Ammon's horn (tissue), 1 donor: ENCODE measurements around the gene CCDC178.

Experiments used
- DNase-seq: peaks from one replicate; pipeline ENCODE4 v3.0.0-alpha.2; 2016; ENCODE audit warnings: low spot score

Gene CCDC178

GRCh38 chr18:33116376-33116775 lies 324.1 kb downstream of the CCDC178 start:
- DNase-seq = no peak

GRCh38 chr18:33115917-33116316 lies 324.6 kb downstream of the CCDC178 start:
- no peak for DNase-seq

DNA sequence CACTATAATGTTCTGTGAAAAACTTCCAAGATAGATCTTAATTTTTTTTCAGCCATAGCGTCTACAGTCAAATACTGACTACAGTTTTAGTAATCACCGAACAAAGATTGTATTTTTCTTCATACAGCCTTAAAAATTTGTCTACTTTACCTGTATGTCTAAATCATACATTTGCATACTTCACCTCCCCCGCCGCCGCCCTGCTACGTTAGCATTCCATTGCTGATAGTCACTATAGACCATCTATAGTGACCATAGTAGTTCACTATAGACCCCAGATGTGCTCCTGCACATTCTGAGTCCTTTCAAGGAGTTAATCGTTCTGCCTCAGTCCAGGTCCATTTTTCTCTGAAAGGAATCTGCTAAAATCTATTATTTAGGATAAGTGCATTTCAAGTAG lies 325.0 kb downstream of the CCDC178 start:
- no peak for DNase-seq

GRCh38 chr18:33114749-33115148 lies 325.8 kb downstream of the CCDC178 start:
- no peak for DNase-seq

DNA sequence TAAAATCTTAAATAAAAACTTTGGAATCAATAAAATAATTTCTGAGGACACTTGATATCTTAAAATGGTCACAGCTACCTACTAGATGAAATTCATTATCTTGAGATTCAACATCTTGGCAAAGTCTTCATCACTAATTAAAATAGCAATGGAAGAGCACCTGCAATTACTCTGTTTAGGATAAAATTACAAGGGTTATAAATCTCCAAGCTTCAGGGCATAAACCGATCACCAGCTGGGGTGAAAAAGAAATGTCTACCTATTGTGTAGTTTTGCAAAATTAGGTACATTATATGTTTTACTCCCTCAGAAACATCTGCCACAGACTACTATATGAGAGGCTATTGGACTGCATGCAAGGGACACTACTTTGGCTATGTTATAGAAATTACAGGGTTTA lies 327.1 kb downstream of the CCDC178 start:
- no peak for DNase-seq

- DNase-seq = no peak
These were observed 333.0 kb downstream of the CCDC178 start for GRCh38 chr18:33107511-33107910.

GRCh38 chr18:33101316-33101715 lies 339.2 kb downstream of the CCDC178 start:
- DNase-seq = no peak

GRCh38 chr18:33099626-33100025 lies 340.9 kb downstream of the CCDC178 start:
- DNase-seq = no peak

DNA sequence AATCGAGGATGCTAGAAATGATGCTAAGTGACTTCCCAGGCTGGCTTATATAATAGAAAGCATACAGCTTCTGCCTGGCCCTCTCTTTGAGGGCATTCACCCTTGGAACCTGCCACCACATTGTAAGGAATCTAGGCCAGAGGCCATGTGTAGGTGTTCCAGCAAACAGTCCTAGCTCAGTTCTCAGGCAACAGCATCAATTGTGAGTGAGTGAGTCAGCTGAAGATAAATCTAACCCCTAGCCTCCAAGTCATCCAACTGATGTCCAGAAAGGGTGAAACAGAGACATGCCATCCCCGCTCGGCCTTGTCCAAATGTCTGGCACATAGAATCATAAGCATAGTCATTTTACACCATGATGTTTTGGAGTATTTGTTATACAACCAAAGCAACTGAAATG lies 343.4 kb downstream of the CCDC178 start:
- no peak for DNase-seq

DNA sequence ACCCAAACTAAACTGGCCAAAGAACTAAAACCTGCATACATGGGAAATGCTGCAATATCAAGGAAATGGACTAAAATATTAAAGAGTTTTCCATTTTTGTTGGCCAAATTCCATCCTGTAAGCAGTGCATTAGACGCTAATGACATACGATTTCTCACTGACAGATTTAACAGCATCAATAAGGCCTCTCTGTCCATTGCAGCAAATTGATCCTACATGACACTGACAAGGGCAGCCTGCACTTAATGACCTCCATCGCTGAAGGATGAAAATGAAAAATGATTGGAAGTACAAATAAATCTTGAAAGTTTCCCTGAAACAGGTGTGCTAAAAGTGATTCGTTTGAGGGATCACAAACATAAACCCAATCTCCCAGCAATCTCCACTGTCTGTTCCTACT lies 350.1 kb downstream of the CCDC178 start:
- DNase-seq = no peak

DNA sequence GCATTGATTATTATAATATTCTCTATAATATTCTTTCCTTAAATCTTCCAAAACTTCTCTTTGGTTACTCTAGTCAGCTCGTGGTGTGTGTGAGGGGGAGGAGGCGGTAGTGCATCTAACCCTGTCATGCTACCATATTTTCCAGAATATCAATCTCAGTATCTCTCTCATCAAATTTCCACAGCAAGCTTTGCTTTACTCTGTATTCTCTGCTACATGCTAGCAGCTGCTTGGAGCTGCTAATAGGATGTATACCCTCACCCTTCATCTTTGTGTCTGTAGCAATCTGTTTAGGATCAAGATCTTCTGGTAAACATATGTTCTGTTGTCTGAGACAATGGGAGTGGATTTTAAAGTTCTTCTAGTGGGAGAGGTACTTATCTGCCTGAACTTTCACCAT lies 363.9 kb downstream of the CCDC178 start:
- DNase-seq = no peak

DNA sequence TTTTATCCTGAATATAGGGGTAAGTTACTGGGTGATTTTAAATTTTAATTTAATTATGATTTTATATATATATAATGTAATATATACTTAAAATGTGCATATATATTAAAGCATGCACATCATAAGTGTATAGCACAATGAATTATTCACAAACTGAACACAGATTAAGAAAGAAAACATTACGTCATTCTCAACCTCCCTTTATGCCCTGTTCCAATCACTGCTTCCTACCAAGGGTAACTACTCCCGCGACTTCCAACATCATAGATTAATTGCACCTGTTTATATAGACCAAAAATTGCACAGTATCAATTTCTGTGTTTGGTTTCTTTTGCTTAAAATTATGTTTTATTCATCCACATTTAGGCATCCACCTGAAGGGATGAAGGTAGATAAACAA lies 366.4 kb downstream of the CCDC178 start:
- DNase-seq = no peak

GRCh38 chr18:33062834-33063364 lies 377.6 kb downstream of the CCDC178 start:
- DNase-seq = no peak

- DNase-seq = no peak
These were observed 387.6 kb downstream of the CCDC178 start for GRCh38 chr18:33052886-33053285.

DNA sequence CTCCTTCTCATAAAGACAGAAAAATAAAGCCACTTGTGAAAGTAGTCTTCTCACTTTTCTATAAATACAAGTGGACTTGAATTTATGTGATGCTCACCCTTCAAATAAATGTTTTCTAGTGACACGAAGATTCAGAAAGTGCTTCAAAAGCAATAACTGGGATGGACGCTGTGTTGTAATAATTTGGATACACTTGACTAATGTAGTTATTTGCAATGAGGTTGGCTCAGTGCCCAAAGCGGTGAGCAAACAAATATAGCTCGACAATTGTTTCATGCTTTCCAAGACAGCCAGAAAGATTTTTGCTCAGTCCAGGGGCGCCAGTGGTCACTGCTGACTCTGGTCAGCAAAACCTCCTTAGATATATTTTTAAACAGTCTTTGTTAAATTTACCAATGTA lies 389.1 kb downstream of the CCDC178 start:
- DNase-seq = no peak

DNA sequence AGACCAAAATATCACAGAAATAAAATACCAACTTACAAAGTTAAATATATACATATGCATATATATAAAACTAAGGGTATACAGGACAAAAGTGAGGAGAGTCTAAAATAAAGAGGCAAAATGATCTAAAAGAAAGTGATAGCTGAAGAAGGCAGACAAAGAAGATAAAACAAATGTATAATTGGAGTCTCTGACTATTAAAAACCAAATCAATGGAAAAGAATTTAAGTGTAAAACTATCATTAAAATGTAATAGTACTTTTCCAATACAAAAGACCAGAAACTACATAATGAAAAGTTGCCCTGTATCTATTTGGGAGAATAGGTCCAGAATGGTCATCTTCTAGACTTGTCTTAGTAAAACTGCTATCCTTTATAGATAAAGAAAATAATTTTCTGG lies 400.3 kb downstream of the CCDC178 start:
- DNase-seq = no peak

DNA sequence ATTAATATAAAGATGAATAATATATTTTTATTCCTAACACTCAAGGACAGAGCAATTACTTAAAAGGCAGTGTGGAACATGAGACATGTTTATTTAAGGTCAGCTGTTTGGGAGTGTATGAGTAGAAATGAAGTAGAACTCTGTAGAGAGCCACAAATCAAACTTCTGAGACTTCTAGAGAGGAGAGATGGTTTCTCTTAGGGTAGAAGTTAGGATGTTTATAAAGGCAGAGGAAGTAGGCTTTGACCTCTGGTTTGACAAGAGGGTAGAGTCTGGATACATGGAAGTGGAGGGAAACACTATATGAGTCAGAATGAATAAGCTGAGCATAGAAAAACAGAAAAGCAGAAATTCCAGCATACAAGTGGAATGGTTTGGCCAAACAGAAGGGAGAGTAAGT lies 405.6 kb downstream of the CCDC178 start:
- DNase-seq = no peak

GRCh38 chr18:33034212-33034611 lies 406.3 kb downstream of the CCDC178 start:
- DNase-seq = no peak

DNA sequence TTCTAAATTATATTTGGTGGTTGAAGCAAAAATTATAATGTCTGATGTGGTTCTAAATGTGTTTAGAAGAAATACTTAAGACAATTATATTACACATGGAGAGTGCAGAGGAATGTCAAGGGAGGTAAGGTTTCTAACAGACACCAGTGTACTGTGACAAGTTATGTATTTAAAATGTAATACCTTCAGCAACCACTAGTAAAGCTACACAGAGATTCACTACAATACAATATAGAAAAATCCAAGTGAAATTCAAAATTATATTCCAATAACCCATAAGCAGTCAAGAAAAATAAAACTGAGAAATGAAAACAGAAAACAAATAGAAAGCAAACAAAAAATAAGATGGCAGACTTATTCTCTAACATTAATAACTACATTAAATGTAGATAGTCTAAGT lies 418.2 kb downstream of the CCDC178 start:
- no peak for DNase-seq

GRCh38 chr18:33020877-33021276 lies 419.6 kb downstream of the CCDC178 start:
- DNase-seq = no peak

- no peak for DNase-seq
These were observed 426.3 kb downstream of the CCDC178 start for GRCh38 chr18:33014060-33014796.

DNA sequence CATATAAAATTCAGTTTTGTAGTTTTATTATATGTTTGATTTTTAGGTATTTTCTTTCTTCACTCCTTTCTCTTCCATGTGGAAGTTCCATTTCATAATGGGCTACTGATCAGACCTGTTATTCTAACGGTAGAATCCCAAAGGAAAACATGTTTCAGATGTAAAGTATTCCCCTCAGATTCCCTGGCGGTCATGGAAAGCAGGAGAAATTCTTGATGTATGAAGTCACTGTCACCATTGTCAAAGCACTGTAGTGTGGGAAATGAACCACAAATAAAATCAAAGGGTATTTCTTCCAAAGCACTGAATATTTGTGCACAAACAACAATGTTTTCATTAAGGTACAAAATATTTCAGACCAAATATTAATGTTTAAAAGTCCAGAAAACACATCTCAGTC lies 430.4 kb downstream of the CCDC178 start:
- no peak for DNase-seq

DNA sequence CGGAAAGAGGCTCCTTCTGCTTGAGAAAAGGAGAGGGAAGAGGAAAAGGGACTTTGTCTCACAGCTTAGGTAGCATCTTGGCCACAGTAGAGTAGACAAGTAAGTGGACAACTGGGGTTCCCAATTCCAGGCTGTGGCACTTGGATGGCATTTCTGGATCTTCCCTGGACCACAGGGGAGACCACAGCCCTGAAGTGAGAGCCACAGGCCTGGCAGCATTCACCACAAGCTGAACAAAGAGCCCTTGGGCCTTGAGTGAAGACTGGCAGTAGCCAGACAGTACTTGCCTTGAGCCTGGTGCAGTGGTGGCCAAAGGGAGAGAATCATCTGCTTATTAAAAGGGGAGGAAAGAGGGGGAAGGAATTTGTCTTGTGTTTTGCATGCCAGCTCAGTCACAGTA lies 441.6 kb downstream of the CCDC178 start:
- DNase-seq = no peak

GRCh38 chr18:32998285-32998684 lies 442.2 kb downstream of the CCDC178 start:
- DNase-seq = no peak
